PC-9 (cell line): ENCODE results near the gene NTNG2. TPM values are rescaled to one million over a fixed set of nuclear protein-coding genes. Genes with fewer than 3 reads are reported as not detected.

ENCODE experiments used
- BruUV-seq: library from RNA; stranded (reverse); fragments of 400-500 nt; replicated peaks from 2 replicates; lab custom pipeline; 2021; lab: Mats Ljungman, UMichigan
- CTCF ChIA-PET: fragments of 300-600 bp; sonication (Branson Sonifier 250); formaldehyde crosslinking; loops from one replicate; lab custom pipeline; 2022; ENCODE audit warnings: antibody characterized with exemption; lab: Charles Lee
- POLR2A ChIA-PET: fragments of 300-600 bp; sonication (Branson Sonifier 250); formaldehyde crosslinking; loops from one replicate; lab custom pipeline; 2022; ENCODE audit warnings: antibody characterized with exemption; ENCODE audit not compliant: unreplicated experiment; lab: Charles Lee
- DNase-seq, 2 experiments: peaks; one replicate each; pipeline versions ENCODE4 v3.0.0 to v3.0.0-alpha.2; 2015 to 2022; ENCODE audit warnings: mixed read lengths in 1 of 2
- H2AFZ ChIP-seq: fragments of 200-600 bp; sonication (generic); 2 replicates; pipeline ENCODE4 v1.8.1; 2017; ENCODE audit warnings: antibody characterized with exemption
- H3F3A ChIP-seq: fragments of 200-600 bp; sonication (generic); 2 replicates; pipeline ENCODE4 v1.8.1; 2017; ENCODE audit warnings: antibody characterized with exemption, mild to moderate bottlenecking, low read depth; ENCODE audit not compliant: insufficient read depth
- H3K27ac ChIP-seq: fragments of 200-600 bp; sonication (generic); 2 replicates; pipeline ENCODE4 v1.6.1; 2016; ENCODE audit warnings: mixed run types
- H3K27me3 ChIP-seq: fragments of 200-600 bp; sonication (generic); 2 replicates; pipeline ENCODE4 v1.6.1; 2016; ENCODE audit warnings: low read depth, mixed run types; ENCODE audit not compliant: insufficient read depth
- H3K36me3 ChIP-seq: fragments of 200-600 bp; sonication (generic); 2 replicates; pipeline ENCODE4 v1.6.1; 2016; ENCODE audit warnings: low read depth, mixed run types
- H3K4me1 ChIP-seq: fragments of 200-600 bp; sonication (generic); replicated peaks from 2 replicates; pipeline ENCODE4 v1.6.1; 2016; ENCODE audit warnings: mixed run types; ENCODE audit not compliant: insufficient read depth
- H3K4me2 ChIP-seq: fragments of 200-600 bp; sonication (generic); 2 replicates; pipeline ENCODE4 v1.6.1; 2017; ENCODE audit warnings: mixed run types
- H3K4me3 ChIP-seq: fragments of 200-600 bp; sonication (generic); 2 replicates; pipeline ENCODE4 v1.6.1; 2016; ENCODE audit warnings: mixed run types
- H3K79me2 ChIP-seq: fragments of 200-600 bp; sonication (generic); 2 replicates; pipeline ENCODE4 v1.6.1; 2017; ENCODE audit warnings: low read depth, mixed run types
- H3K9me2 ChIP-seq: fragments of 200-600 bp; sonication (generic); 2 replicates; pipeline ENCODE4 v1.8.1; 2017; ENCODE audit warnings: mild to moderate bottlenecking; ENCODE audit not compliant: insufficient read depth
- H3K9me3 ChIP-seq: fragments of 200-600 bp; sonication (generic); 2 replicates; pipeline ENCODE4 v1.8.1; 2016; ENCODE audit warnings: low read depth; ENCODE audit not compliant: insufficient read depth
- H4K20me1 ChIP-seq: fragments of 200-600 bp; sonication (generic); 2 replicates; pipeline ENCODE4 v1.8.1; 2017; ENCODE audit not compliant: insufficient read depth
- CTCF ChIP-seq: fragments of 200-600 bp; sonication (generic); conservative IDR thresholded peaks from 2 replicates; pipeline ENCODE4 v1.6.1; 2017; ENCODE audit warnings: mixed run types, antibody characterized with exemption, mild to moderate bottlenecking, moderate library complexity
- EZH2 ChIP-seq: fragments of 200-600 bp; sonication (generic); IDR thresholded peaks from 2 replicates; pipeline ENCODE4 v1.8.0; 2017; ENCODE audit warnings: antibody characterized with exemption, low read depth
- intact Hi-C: fragments of 100-400 bp; cut with micrococcal nuclease; formaldehyde crosslinking; loops from one replicate; pipeline ENCODE4 v1.10.0; 2022; ENCODE audit not compliant: unreplicated experiment
- total RNA-seq: library from RNA; stranded (reverse); gene quantifications from 2 replicates; pipeline ENCODE4 v1.2.3, GENCODE V29; 2021

Gene NTNG2
- total RNA-seq, 1 experiment from 2014 or later, result not detected

- H3K4me2 ChIP-seq, result no peak overlapping the region
- TF ChIP-seq EZH2 (no peak), CTCF (no peak)
- CTCF ChIA-PET, result interaction anchor here (0.6 to 1.1 kb wide), 2 partner anchors 36 to 452 kb away, joined by 3 read pairs; no protein-coding TSS in a partner anchor
- no peaks in the 10 kb centered on the region for H3K79me2 ChIP-seq
- H4K20me1 ChIP-seq, result no peaks in the 10 kb centered on the region
- no peak overlapping the region for H3K27ac ChIP-seq
- H3K4me3 ChIP-seq, result no peak overlapping the region
- H3K36me3 ChIP-seq, result no peaks in the 10 kb centered on the region
- no TSS peak for BruUV-seq
- H3K9me2 ChIP-seq, result no peaks in the 10 kb centered on the region
- no peak for DNase-seq
- H2AFZ ChIP-seq, result no peak overlapping the region
- POLR2A ChIA-PET, result no interaction called here
- intact Hi-C loops, result no loop called here
- H3F3A ChIP-seq, result no peaks in the 10 kb centered on the region
- H3K4me1 ChIP-seq, result no peaks in the 10 kb centered on the region
- H3K27me3 ChIP-seq, result peaks cover 76% of the 10 kb centered on the region
- H3K9me3 ChIP-seq, result no peaks in the 10 kb centered on the region
Observed at GRCh38 chr9:132216861-132217619, 55.2 kb downstream of the NTNG2 start.

DNA sequence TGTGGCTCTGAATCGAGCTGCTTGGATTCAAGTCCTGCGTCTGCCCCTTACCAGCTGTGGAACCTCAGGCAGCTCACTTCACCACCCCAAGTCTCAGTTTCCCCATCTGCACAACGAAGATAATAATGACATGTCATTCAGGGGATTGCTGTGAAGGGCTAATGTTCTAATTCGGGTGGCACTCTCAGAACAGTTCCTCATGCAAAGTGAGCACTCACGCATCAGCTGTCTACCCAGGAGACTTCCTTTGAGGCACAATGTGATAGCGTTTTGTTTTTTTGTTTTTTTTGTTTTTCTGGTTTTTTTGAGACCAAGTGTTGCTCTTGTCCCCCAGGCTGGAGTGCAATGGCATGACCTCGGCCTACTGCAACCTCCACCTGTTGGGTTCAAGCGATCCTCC is 56.4 kb downstream of the NTNG2 start:
- BruUV-seq, result no TSS peak
- Histone ChIP-seq H3K27me3 (peaks cover 78% of the 10 kb centered on the region), H3F3A (no peaks in the 10 kb centered on the region), H4K20me1 (no peaks in the 10 kb centered on the region), H3K4me3 (no peak overlapping the region), H3K4me1 (no peaks in the 10 kb centered on the region), H3K36me3 (no peaks in the 10 kb centered on the region), H2AFZ (no peak overlapping the region), H3K9me3 (no peaks in the 10 kb centered on the region), H3K4me2 (no peak overlapping the region), H3K79me2 (no peaks in the 10 kb centered on the region), H3K27ac (no peak overlapping the region), H3K9me2 (no peaks in the 10 kb centered on the region)
- CTCF ChIA-PET, result no interaction called here
- DNase-seq, result no peak
- TF ChIP-seq EZH2, result no peak
- no peak for TF ChIP-seq CTCF
- POLR2A ChIA-PET, result no interaction called here
- intact Hi-C loops, result no loop called here

GRCh38 chr9:132221941-132222340 is 60.1 kb downstream of the NTNG2 start:
- no peaks in the 10 kb centered on the region for H3K9me3 ChIP-seq
- intact Hi-C loops, result no loop called here
- no peak overlapping the region for H3K27ac ChIP-seq
- no peaks in the 10 kb centered on the region for H3K36me3 ChIP-seq
- no peak overlapping the region for H3K4me2 ChIP-seq
- POLR2A ChIA-PET, result no interaction called here
- no peaks in the 10 kb centered on the region for H3K4me1 ChIP-seq
- no peaks in the 10 kb centered on the region for H3F3A ChIP-seq
- no peak overlapping the region for H2AFZ ChIP-seq
- BruUV-seq, result no TSS peak
- H3K79me2 ChIP-seq, result no peaks in the 10 kb centered on the region
- H3K9me2 ChIP-seq, result no peaks in the 10 kb centered on the region
- CTCF ChIA-PET, result no interaction called here
- no peak for TF ChIP-seq CTCF
- no peak for TF ChIP-seq EZH2
- H3K27me3 ChIP-seq, result peaks cover 98% of the 10 kb centered on the region
- no peak overlapping the region for H3K4me3 ChIP-seq
- no peaks in the 10 kb centered on the region for H4K20me1 ChIP-seq
- DNase-seq, result no peak
